ENCODE data around the gene PPFIA1. TPM values are rescaled to one million over a fixed set of nuclear protein-coding genes. Genes with fewer than 3 reads are reported as not detected.

Gene PPFIA1
- total RNA-seq, 1 experiment from 2014 or later, result 75.1 TPM

- TF ChIP-seq PREB (CRISPR knock-in tag; IDR thresholded peaks at IDR 0.05; ENCODE audit: borderline replicate concordance) (no peak), E2F5 (CRISPR knock-in tag; IDR thresholded peaks at IDR 0.05) (no peak), AR (CRISPR knock-in tag; IDR thresholded peaks at IDR 0.05) (no peak), GRHL2 (CRISPR knock-in tag; IDR thresholded peaks at IDR 0.05; ENCODE audit: insufficient replicate concordance, severe bottlenecking) (no peak), FOXJ3 (CRISPR knock-in tag; IDR thresholded peaks at IDR 0.05; ENCODE audit: borderline replicate concordance) (no peak), ZBTB43 (CRISPR knock-in tag; IDR thresholded peaks at IDR 0.05) (no peak), HMGXB4 (CRISPR knock-in tag; IDR thresholded peaks at IDR 0.05) (no peak), CBFB (CRISPR knock-in tag; IDR thresholded peaks at IDR 0.05; ENCODE audit: low read depth) (no peak), IRF2 (CRISPR knock-in tag; IDR thresholded peaks at IDR 0.05; ENCODE audit: borderline replicate concordance, low read depth) (no peak), MLX (CRISPR knock-in tag; IDR thresholded peaks at IDR 0.05) (no peak)
These were observed 145.3 kb downstream of the PPFIA1 start (continued) for GRCh38 chr11:70415642-70416395.

- no peaks in the 10 kb centered on the region for H3K9me3 Mint-ChIP-seq
- no peak overlapping the region for H3K4me3 Mint-ChIP-seq
- ATAC-seq, result no peak
- H3K36me3 Mint-ChIP-seq, result peaks cover 77% of the 10 kb centered on the region
- DNase-seq (ENCODE audit: low spot score), result no peak
- no peaks in the 10 kb centered on the region for H3K4me1 Mint-ChIP-seq
- H3K27ac Mint-ChIP-seq, result no peak overlapping the region
- CTCF ChIA-PET, result interaction anchor here (1.5 kb wide), 1 partner anchor 8 kb away, joined by 3 read pairs; no protein-coding TSS in a partner anchor
- POLR2A ChIA-PET, result no interaction called here
- H3K27me3 Mint-ChIP-seq (ENCODE audit: low read depth), result no peaks in the 10 kb centered on the region
- no peak for TF ChIP-seq FOXJ3 (CRISPR knock-in tag; IDR thresholded peaks at IDR 0.05; ENCODE audit: borderline replicate concordance)
- TF ChIP-seq ZNF263 (CRISPR knock-in tag; IDR thresholded peaks at IDR 0.05; ENCODE audit: low read depth), result no peak
- TF ChIP-seq ATF1 (CRISPR knock-in tag; IDR thresholded peaks at IDR 0.05), result no peak
- TF ChIP-seq SMAD4 (CRISPR knock-in tag; IDR thresholded peaks at IDR 0.05), result no peak
- no peak for TF ChIP-seq MAX (CRISPR knock-in tag; IDR thresholded peaks at IDR 0.05)
- no peak for TF ChIP-seq PRRX2 (CRISPR knock-in tag; IDR thresholded peaks at IDR 0.05)
- no peak for TF ChIP-seq PRDM15 (CRISPR knock-in tag; IDR thresholded peaks at IDR 0.05)
- TF ChIP-seq GRHL2 (CRISPR knock-in tag; IDR thresholded peaks at IDR 0.05; ENCODE audit: insufficient replicate concordance, severe bottlenecking), result no peak
- no peak for TF ChIP-seq SP1 (CRISPR knock-in tag; conservative IDR thresholded peaks at IDR 0.05)
- TF ChIP-seq CTCF (IDR thresholded peaks at IDR 0.05), result no peak
These were observed 146.4 kb downstream of the PPFIA1 start for GRCh38 chr11:70416881-70417280.

Measured in WTC11 (cell line).